BLaER1 (cell line): ENCODE results near the gene LHPP.
"Not testable (repeated sequence)": the region's sequence is repeated elsewhere in the genome, so short reads cannot be mapped to it uniquely, and the experiment has no call there.

Source experiments
- H3K27ac ChIP-seq: shearing (Covaris generic); formaldehyde crosslinking; 2 replicates; pipeline ENCODE4 v1.8.1; 2022
- H3K27me3 ChIP-seq: shearing (Covaris generic); formaldehyde crosslinking; 2 replicates; pipeline ENCODE4 v1.8.1; 2022
- H3K36me3 ChIP-seq: shearing (Covaris generic); formaldehyde crosslinking; 2 replicates; pipeline ENCODE4 v1.8.1; 2022
- H3K4me1 ChIP-seq: shearing (Covaris generic); formaldehyde crosslinking; 2 replicates; pipeline ENCODE4 v1.8.1; 2022
- H3K4me2 ChIP-seq: shearing (Covaris generic); formaldehyde crosslinking; 2 replicates; pipeline ENCODE4 v1.8.1; 2022
- H3K4me3 ChIP-seq: shearing (Covaris generic); formaldehyde crosslinking; 2 replicates; pipeline ENCODE4 v1.8.1; 2022
- H3K9ac ChIP-seq: shearing (Covaris generic); formaldehyde crosslinking; 2 replicates; pipeline ENCODE4 v1.8.1; 2022
- H3K9me3 ChIP-seq: shearing (Covaris generic); formaldehyde crosslinking; 2 replicates; pipeline ENCODE4 v1.8.1; 2022
- H4K20me1 ChIP-seq: shearing (Covaris generic); formaldehyde crosslinking; 2 replicates; pipeline ENCODE4 v1.8.1; 2022
- Cebpa-rat ChIP-seq: shearing (Covaris generic); IDR thresholded peaks from 2 replicates; pipeline ENCODE4 v1.8.1; 2022

The LHPP gene

GRCh38 chr10:124607693-124608092, 146.1 kb downstream of the LHPP start:
- Histone ChIP-seq H3K9me3 (no peaks in the 10 kb centered on the region), H3K27me3 (0 out of 2 replicates have a peak, but pooled peaks cover 4% of the 10 kb centered on the region), H3K4me2 (peak overlapping the region; percentile 92), H3K36me3 (no peaks in the 10 kb centered on the region), H3K9ac (no peak overlapping the region), H3K4me1 (peaks cover 90% of the 10 kb centered on the region), H3K27ac (peak overlapping the region; percentile 30; the same call in 1 of the 2 replicates), H3K4me3 (no peak overlapping the region), H4K20me1 (peaks cover 44% of the 10 kb centered on the region)
- no peak for TF ChIP-seq Cebpa-rat

- no peaks in the 10 kb centered on the region for H3K9me3 ChIP-seq
These were observed 146.6 kb downstream of the LHPP start for GRCh38 chr10:124608093-124608721.

GRCh38 chr10:124609698-124610097, 148.1 kb downstream of the LHPP start:
- H3K4me3 ChIP-seq, result no peak overlapping the region
- peaks cover 90% of the 10 kb centered on the region for H3K4me1 ChIP-seq
- no peaks in the 10 kb centered on the region for H3K36me3 ChIP-seq
- no peaks in the 10 kb centered on the region for H3K9me3 ChIP-seq
- no peak overlapping the region for H3K9ac ChIP-seq
- no peak for TF ChIP-seq Cebpa-rat
- H3K27me3 ChIP-seq, result 0 out of 2 replicates have a peak, but pooled peaks cover 4% of the 10 kb centered on the region
- no peak overlapping the region for H3K4me2 ChIP-seq
- H4K20me1 ChIP-seq, result peaks cover 57% of the 10 kb centered on the region
- no peak overlapping the region for H3K27ac ChIP-seq

More at GRCh38 chr10:124608093-124608721, 146.6 kb downstream of the LHPP start:
- Histone ChIP-seq H3K9ac (no peak overlapping the region), H3K27me3 (0 out of 2 replicates have a peak, but pooled peaks cover 4% of the 10 kb centered on the region), H3K4me3 (no peak overlapping the region), H3K27ac (peak overlapping the region; percentile 30; the same call in 1 of the 2 replicates), H3K4me1 (peaks cover 90% of the 10 kb centered on the region), H3K36me3 (no peaks in the 10 kb centered on the region), H3K4me2 (peak overlapping the region; percentile 92), H4K20me1 (peaks cover 49% of the 10 kb centered on the region)
- no peak for TF ChIP-seq Cebpa-rat

GRCh38 chr10:124610186-124610585, 148.6 kb downstream of the LHPP start:
- H3K36me3 ChIP-seq, H3K27ac ChIP-seq, H3K4me2 ChIP-seq, H3K9me3 ChIP-seq, H3K9ac ChIP-seq, H3K4me3 ChIP-seq, H3K27me3 ChIP-seq: not testable (repeated sequence)
- peaks cover 61% of the 10 kb centered on the region for H4K20me1 ChIP-seq
- H3K4me1 ChIP-seq, result peaks cover 90% of the 10 kb centered on the region

- not testable (repeated sequence) for H3K36me3 ChIP-seq, H3K4me3 ChIP-seq, H3K27me3 ChIP-seq, H3K9me3 ChIP-seq
- Histone ChIP-seq H3K4me1 (peaks cover 90% of the 10 kb centered on the region), H3K4me2 (peak overlapping the region; percentile 96), H3K9ac (peak overlapping the region; percentile 47; the same call in 1 of the 2 replicates), H4K20me1 (peaks cover 64% of the 10 kb centered on the region), H3K27ac (peak overlapping the region; percentile 62)
These were observed 149.2 kb downstream of the LHPP start for GRCh38 chr10:124610851-124611250.

GRCh38 chr10:124611738-124612137, 150.1 kb downstream of the LHPP start:
- Histone ChIP-seq H3K4me3 (peak overlapping the region; percentile 20; the same call in 1 of the 2 replicates), H3K36me3 (no peaks in the 10 kb centered on the region)

GRCh38 chr10:124612611-124613498, 151.2 kb downstream of the LHPP start:
- Histone ChIP-seq H4K20me1 (peaks cover 73% of the 10 kb centered on the region), H3K27ac (peak overlapping the region; percentile 62; the same call in 1 of the 2 replicates), H3K9me3 (no peaks in the 10 kb centered on the region), H3K36me3 (no peaks in the 10 kb centered on the region), H3K27me3 (no peaks in the 10 kb centered on the region), H3K9ac (no peak overlapping the region), H3K4me2 (peak overlapping the region; percentile 96), H3K4me3 (no peak overlapping the region), H3K4me1 (peaks cover 90% of the 10 kb centered on the region)
- no peak for TF ChIP-seq Cebpa-rat

More at GRCh38 chr10:124611738-124612137, 150.1 kb downstream of the LHPP start:
- H4K20me1 ChIP-seq, result peaks cover 66% of the 10 kb centered on the region
- 0 out of 2 replicates have a peak, but pooled peaks cover 4% of the 10 kb centered on the region for H3K27me3 ChIP-seq
- TF ChIP-seq Cebpa-rat, result no peak
- H3K4me2 ChIP-seq, result peak overlapping the region; percentile 96
- H3K9ac ChIP-seq, result peak overlapping the region; percentile 47
- peak overlapping the region; percentile 62 for H3K27ac ChIP-seq
- no peaks in the 10 kb centered on the region for H3K9me3 ChIP-seq
- peaks cover 90% of the 10 kb centered on the region for H3K4me1 ChIP-seq

- Histone ChIP-seq H3K9ac (peak overlapping the region; percentile 55), H4K20me1 (peaks cover 78% of the 10 kb centered on the region), H3K4me2 (peak overlapping the region; percentile 96), H3K27ac (peak overlapping the region; percentile 58), H3K9me3 (no peaks in the 10 kb centered on the region), H3K4me3 (no peak overlapping the region), H3K27me3 (no peaks in the 10 kb centered on the region), H3K4me1 (peaks cover 91% of the 10 kb centered on the region), H3K36me3 (no peaks in the 10 kb centered on the region)
- no peak for TF ChIP-seq Cebpa-rat
These were observed 152.5 kb downstream of the LHPP start for GRCh38 chr10:124614003-124614659.

GRCh38 chr10:124615259-124615658, 153.6 kb downstream of the LHPP start:
- Histone ChIP-seq H3K4me2 (peak overlapping the region; percentile 96), H3K4me1 (peaks cover 98% of the 10 kb centered on the region), H3K27me3 (no peaks in the 10 kb centered on the region), H3K36me3 (no peaks in the 10 kb centered on the region), H4K20me1 (peaks cover 89% of the 10 kb centered on the region), H3K27ac (peak overlapping the region; percentile 1; the same call in 1 of the 2 replicates), H3K9ac (no peak overlapping the region), H3K9me3 (no peaks in the 10 kb centered on the region), H3K4me3 (no peak overlapping the region)
- no peak for TF ChIP-seq Cebpa-rat
